ENCODE results near the gene SYT11.
"Not testable (repeated sequence)": the region's sequence is repeated elsewhere in the genome, so short reads cannot be mapped to it uniquely, and the experiment has no call there.

Gene SYT11, protein sequence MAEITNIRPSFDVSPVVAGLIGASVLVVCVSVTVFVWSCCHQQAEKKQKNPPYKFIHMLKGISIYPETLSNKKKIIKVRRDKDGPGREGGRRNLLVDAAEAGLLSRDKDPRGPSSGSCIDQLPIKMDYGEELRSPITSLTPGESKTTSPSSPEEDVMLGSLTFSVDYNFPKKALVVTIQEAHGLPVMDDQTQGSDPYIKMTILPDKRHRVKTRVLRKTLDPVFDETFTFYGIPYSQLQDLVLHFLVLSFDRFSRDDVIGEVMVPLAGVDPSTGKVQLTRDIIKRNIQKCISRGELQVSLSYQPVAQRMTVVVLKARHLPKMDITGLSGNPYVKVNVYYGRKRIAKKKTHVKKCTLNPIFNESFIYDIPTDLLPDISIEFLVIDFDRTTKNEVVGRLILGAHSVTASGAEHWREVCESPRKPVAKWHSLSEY

GRCh38 chr1:155859234-155859829 is at the start of gene SYT11:
SYT11 (plus strand) TSS chr1:155859567; CDS start chr1:155859762, 195 bp downstream.
- peak; percentile 85 to 92 for DNase-seq (ENCODE audit: low read depth in 2 of 2)

GRCh38 chr1:155812878-155813277 is 46.5 kb upstream of the SYT11 start:
- no peak for DNase-seq (ENCODE audit: low read depth in 2 of 2)

GRCh38 chr1:155813672-155814071 is 45.7 kb upstream of the SYT11 start:
- DNase-seq (ENCODE audit: low read depth in 2 of 2): no peak

DNA sequence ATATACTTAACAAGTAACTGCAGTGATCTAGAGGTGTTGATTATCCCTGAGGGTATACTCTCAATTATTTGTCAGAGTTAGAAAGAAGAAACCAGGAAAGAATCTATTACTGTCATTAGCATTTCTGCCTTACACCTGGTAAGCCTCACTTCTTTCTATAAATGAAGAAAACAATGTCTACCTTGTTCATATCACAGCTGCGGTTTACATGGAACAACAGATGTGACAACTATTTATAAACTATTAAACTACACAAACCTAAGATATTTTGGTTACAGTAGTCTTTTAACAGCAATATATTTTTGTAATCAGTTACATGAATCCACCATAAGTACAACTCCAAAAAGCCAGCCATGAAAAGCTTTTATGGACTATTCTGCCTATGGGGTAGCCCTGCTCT is 43.0 kb upstream of the SYT11 start:
- no peak for DNase-seq (ENCODE audit: low read depth in 2 of 2)

GRCh38 chr1:155827450-155827849 is 31.9 kb upstream of the SYT11 start:
- no peak for DNase-seq (ENCODE audit: low read depth in 2 of 2)

DNA sequence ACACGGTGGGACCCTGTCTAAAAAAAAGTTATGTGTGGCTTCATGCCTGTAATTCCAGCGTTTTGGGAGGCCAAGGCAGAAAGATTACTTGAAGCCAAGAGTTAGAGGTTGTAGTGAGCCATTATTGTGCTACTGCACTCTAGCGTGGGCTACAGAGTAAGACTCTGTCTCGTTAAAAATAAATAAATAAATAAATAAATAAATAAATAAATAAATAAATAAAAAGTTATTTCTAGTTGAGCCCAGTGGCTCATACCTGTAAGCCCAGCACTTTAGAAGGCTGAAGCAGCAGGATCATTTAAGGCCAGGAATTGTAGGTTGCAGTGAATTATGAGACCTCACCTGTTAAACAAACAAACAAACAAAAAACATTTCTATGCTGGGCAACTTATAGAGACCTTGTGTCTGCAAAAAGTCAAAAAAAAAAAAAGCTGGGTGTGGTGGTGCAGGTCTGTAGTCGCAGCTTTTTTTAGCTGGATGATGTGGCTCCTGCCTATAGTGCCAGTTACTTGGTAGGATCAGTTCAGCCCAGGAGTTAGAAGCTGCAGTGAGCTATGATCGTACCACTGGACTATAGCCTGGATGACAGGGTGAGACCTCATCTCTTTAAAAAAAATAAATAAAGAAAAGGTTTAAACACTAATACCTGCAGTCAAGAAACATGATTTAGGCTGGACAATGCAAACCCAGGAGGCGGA is 27.9 kb upstream of the SYT11 start:
- DNase-seq (ENCODE audit: low read depth in 2 of 2): no peak

GRCh38 chr1:155833665-155834295 is 25.6 kb upstream of the SYT11 start:
- no peak for DNase-seq (ENCODE audit: low read depth in 2 of 2)

DNA sequence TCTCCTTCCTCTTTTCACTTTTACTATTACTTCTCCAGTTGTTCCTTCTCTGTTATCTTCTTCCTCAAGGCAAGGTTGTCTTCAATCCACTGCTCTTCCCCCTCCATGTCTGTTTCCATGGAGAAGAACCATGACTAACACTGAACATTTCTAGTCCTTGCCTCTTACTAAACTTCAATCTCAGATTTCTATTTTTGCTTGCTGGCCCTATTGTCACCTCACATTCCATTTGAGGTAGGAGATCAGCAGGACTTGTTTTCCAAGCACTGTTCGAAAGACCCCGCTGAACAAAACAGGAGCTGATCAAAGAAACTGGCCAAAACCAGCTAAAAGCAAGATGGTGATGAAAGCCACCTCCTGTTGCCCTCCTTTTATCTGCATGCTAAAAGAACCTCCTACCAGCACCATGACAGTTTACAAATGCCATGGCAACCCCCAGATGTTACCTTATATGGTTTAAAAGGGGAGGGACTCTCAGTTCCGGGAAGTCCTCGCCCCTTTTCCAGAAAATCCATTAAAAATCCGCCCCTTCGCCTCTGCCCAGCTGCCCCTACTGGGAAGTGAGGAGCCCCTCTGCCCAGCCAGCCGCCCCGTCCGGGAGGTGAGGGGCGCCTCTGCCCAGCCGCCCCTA is 25.0 kb upstream of the SYT11 start:
- DNase-seq (ENCODE audit: low read depth in 2 of 2): no peak

- DNase-seq (ENCODE audit: low read depth in 2 of 2): not testable (repeated sequence)
Measured at GRCh38 chr1:155834927-155835399, 24.4 kb upstream of the SYT11 start.

DNA sequence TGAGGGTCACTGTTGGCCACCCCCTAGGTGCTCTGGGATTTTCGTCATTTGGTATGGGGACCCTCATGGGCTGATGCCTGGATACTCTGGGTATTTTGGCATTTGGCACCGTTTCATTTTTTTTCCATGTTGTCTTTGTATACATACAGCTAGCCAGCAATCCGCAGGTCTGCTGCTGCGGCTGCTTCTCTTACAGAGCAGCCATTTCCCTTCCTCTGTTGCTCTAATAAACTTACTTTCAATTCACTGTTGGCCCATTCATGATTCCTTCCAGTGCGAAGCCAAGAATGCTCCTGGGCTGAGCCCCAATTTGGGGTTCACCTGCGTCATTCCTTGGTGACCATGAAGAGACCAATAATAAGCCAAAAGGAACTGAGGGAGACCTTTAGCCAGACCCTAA is 23.8 kb upstream of the SYT11 start:
- no peak for DNase-seq (ENCODE audit: low read depth in 2 of 2)

- DNase-seq (ENCODE audit: low read depth in 2 of 2): no peak
Measured at GRCh38 chr1:155840386-155840785, 19.0 kb upstream of the SYT11 start.

GRCh38 chr1:155844860-155845421 is 14.4 kb upstream of the SYT11 start:
- DNase-seq (ENCODE audit: low read depth in 2 of 2): no peak

GRCh38 chr1:155847823-155848529 is 11.4 kb upstream of the SYT11 start:
- DNase-seq (ENCODE audit: low read depth in 2 of 2): no peak

DNA sequence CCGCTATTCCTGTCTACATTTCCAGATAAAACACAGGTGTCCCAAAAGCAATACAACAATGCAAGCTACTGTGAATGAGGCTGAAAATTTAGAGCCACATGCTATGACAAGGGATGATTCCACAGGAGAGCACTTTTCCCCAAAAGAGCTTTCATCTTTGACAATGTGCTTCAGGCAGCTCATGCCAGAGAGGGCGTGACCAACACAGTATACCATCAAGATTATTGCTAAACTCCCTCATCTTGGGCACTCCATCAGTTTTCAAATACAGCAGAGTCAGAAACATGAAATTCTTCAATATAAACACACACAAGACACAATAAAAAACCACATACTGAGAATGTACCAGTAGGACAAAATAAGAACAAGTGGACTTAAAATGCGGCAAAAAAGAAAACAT is 9.0 kb upstream of the SYT11 start:
- no peak for DNase-seq (ENCODE audit: low read depth in 2 of 2)

DNA sequence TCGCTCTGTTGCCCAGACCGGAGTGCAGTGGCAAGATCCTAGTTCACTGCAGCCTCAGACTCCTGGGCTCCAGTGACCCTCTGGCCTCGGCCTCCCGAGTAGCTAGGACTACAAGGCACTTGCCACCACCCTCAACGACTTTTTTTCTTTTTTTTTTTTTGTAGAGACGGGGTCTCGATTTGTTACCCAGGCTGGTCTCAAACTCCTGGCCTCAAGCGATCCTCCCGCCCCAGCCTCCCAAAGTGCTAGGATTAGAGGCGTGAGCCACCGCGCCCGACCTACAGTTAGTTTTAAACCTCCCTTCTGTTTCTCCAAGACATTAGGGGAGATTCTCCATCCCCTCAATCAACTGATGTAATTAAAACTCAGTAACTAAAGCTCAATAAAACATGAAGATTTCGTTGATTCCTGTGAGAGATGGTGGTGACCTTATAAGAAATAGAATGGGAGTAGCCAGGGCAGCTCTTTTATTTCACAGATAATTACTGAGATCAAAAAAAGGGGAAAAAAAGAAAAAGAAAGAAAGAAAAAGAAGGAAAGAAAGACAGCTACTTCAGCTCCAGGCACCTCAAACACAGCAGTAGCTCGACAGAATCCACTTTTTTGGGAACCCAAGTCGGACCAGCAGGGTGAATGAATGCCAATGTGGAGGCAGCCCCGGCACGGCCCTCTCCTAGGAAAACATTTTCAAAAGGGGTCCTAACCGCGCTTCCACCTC is 3.0 kb upstream of the SYT11 start:
- DNase-seq (ENCODE audit: low read depth in 2 of 2): no peak

GRCh38 chr1:155856975-155857930 is 2.1 kb upstream of the SYT11 start, which contains the start of gene GON4L:
GON4L (minus strand) TSS chr1:155857214; CDS start chr1:155853780, 3,434 bp downstream.
- peak; percentile 74 to 79 for DNase-seq (ENCODE audit: low read depth in 2 of 2)

DNA sequence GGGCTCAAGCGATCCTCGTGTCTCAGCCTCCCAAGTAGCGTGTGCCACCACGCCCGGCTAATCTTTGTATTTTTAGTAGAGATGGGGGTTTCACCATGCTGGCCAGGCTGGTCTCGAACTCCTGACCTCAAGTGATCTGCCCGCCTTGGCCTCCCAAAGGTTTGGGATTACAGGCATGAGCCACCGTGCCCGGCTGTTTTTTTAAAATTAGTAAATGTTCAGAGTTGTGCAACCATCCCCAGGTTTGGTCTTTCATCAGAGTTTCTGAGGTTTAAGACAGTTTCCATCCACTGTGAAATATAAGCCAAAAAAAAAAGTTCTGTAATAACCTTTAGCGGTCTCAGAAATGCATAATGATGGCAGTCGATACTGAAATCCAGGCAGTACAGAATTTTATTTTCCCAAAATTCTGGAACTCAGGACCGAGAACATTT is 550 bp upstream of the SYT11 start:
- no peak for DNase-seq (ENCODE audit: low read depth in 2 of 2)

Data from stimulated activated CD8-positive, alpha-beta memory T cell treated with anti-CD3 and anti-CD28 coated beads, Interleukin-7, amount 100 ng/mL, for 1 hour (primary cell).